ENCODE measurements around the gene MS4A4E. TPM values are rescaled to one million over a fixed set of nuclear protein-coding genes. Genes with fewer than 3 reads are reported as not detected.
"Not testable (repeated sequence)": the region's sequence is repeated elsewhere in the genome, so short reads cannot be mapped to it uniquely, and the experiment has no call there.

MS4A4E gene
- 2.7 TPM for total RNA-seq
- long read RNA-seq, partial matches to known transcripts = 0 of 1 reads
- long read RNA-seq, other reads (novel, unspliced or antisense) = 1 of 1 reads

DNA sequence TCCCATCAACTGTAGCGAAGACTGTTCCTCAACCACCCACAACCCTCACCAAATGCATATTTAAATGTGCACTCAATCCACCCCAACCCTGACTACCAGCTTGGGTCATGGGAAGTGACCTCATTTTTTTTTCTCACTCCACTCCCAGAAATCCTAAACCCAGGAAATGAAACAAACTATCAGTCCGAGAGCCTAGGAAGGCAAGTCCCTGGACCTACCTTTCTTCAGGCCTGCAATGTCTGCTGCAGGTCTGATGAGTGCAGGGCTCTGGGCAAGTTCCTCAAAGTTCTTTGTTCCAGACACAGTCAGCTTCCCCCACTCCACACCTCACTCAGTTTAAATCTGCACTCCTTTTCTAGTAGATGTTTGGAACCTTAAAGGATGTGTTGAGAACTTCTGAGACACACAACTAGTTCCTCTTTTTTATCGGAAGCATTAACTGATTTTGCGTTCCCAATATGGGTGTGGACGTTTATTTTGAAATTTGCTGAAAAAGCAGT, at the start of gene MS4A4E:
Gene MS4A4E (minus strand): TSS at position 398 of the 500 bp plus-strand sequence. CDS start 13,082 bp downstream, outside the sequence.
- Histone ChIP-seq H3K36me3 (no peaks in the 10 kb centered on the region), H3K4me3 (peak within 1 kb of the TSS; percentile 11), H3K27me3 (ENCODE audit: low read depth) (no peaks in the 10 kb centered on the region), H3K9me3 (no peaks in the 10 kb centered on the region), H3K4me1 (no peaks in the 10 kb centered on the region), H3K27ac (peak within 1 kb of the TSS; percentile 31)
- ATAC-seq = peak in 1 of 2 donors; percentile 47
- DNase-seq = no peak
- intact Hi-C loops (cut with DNase I) = no loop called here
- TF ChIP-seq CTCF (IDR thresholded peaks at IDR 0.05) = no peak

DNA sequence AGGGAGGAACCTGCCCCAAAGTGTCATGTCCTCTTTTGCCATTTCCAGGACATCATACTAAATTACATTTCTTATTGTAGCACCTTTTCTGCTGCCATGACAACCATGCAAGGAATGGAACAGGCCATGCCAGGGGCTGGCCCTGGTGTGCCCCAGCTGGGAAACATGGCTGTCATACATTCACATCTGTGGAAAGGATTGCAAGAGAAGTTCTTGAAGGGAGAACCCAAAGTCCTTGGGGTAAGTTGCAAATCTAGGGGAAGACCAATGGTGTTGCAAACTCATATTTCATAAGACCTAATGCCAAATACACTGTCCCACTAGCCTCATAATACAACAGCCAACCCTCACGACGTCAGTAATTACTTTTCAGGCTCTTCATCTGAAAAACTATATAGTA, 49.2 kb upstream of the MS4A4E start:
- no peak overlapping the region for H3K4me3 ChIP-seq
- H3K27me3 ChIP-seq (ENCODE audit: low read depth) = no peaks in the 10 kb centered on the region
- intact Hi-C loops (cut with DNase I) = no loop called here
- no peak overlapping the region for H3K27ac ChIP-seq
- no peaks in the 10 kb centered on the region for H3K9me3 ChIP-seq
- DNase-seq (no peak), ATAC-seq (peak in 1 of 2 donors; percentile 41)
- no peak for TF ChIP-seq CTCF (IDR thresholded peaks at IDR 0.05)
- no peaks in the 10 kb centered on the region for H3K4me1 ChIP-seq
- no peaks in the 10 kb centered on the region for H3K36me3 ChIP-seq

- ATAC-seq (no peak), DNase-seq (no peak)
- Histone ChIP-seq H3K27ac (no peak overlapping the region), H3K9me3 (no peaks in the 10 kb centered on the region), H3K27me3 (ENCODE audit: low read depth) (no peaks in the 10 kb centered on the region), H3K4me3 (no peak overlapping the region), H3K36me3 (no peaks in the 10 kb centered on the region), H3K4me1 (no peaks in the 10 kb centered on the region)
- intact Hi-C loops (cut with DNase I) = no loop called here
- TF ChIP-seq CTCF (IDR thresholded peaks at IDR 0.05) = no peak
Measured at GRCh38 chr11:60288531-60288930, 45.6 kb upstream of the MS4A4E start.

GRCh38 chr11:60285411-60286126, 42.6 kb upstream of the MS4A4E start:
- H3K4me1 ChIP-seq = not testable (repeated sequence)

DNA sequence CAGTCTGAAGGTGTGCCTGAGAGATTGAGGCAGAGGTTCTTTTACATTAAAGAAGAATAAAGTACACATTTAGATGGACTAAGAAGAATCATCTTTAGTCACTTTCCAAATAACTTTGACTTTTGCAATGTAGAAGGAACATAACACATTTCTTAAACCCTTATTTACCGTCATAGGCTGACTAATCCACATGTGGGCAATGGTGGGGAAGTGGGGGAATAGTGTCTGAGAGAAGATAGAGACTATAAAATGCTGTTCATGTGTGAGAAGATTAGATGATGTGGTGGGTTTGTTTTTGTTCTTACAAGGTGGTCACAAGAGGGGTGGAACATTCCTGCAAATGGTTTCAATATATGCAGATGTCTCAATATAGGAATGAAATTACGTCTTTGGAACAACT, 39.3 kb upstream of the MS4A4E start:
- TF ChIP-seq CTCF (IDR thresholded peaks at IDR 0.05) = no peak
- peak overlapping the region; percentile 72 for H3K27ac ChIP-seq
- peak; percentile 64 to 66 for ATAC-seq
- H3K4me3 ChIP-seq = peak overlapping the region; percentile 35
- no peaks in the 10 kb centered on the region for H3K4me1 ChIP-seq
- no peak for DNase-seq
- intact Hi-C loops (cut with DNase I) = no loop called here
- no peaks in the 10 kb centered on the region for H3K9me3 ChIP-seq
- H3K27me3 ChIP-seq (ENCODE audit: low read depth) = no peaks in the 10 kb centered on the region
- no peaks in the 10 kb centered on the region for H3K36me3 ChIP-seq

More at GRCh38 chr11:60285411-60286126, 42.6 kb upstream of the MS4A4E start:
- H3K9me3 ChIP-seq; H3K27me3 ChIP-seq (ENCODE audit: low read depth); intact Hi-C loops (cut with DNase I); DNase-seq; H3K36me3 ChIP-seq; H3K4me3 ChIP-seq; ATAC-seq: not testable (repeated sequence)
- peak overlapping the region; percentile 0 for H3K27ac ChIP-seq

GRCh38 chr11:60281485-60281884, 38.5 kb upstream of the MS4A4E start:
- Histone ChIP-seq H3K36me3 (no peaks in the 10 kb centered on the region), H3K9me3 (no peaks in the 10 kb centered on the region), H3K27ac (peak overlapping the region; percentile 72), H3K4me1 (no peaks in the 10 kb centered on the region), H3K4me3 (peak overlapping the region; percentile 35), H3K27me3 (ENCODE audit: low read depth) (no peaks in the 10 kb centered on the region)
- no peak for DNase-seq
- intact Hi-C loops (cut with DNase I) = no loop called here
- TF ChIP-seq CTCF (IDR thresholded peaks at IDR 0.05) = no peak
- ATAC-seq = peak; percentile 54 to 74
